Lung (tissue), 12 donors: ENCODE data around the gene SV2B. TPM values are rescaled to one million over a fixed set of nuclear protein-coding genes. Genes with fewer than 3 reads are reported as not detected.

Source experiments
- ATAC-seq: fragments of 200-7000 bp; cut with Tn5 transposase; one replicate; pipeline ENCODE4 v1.9.1; 2020; ENCODE audit warnings: moderate number of reproducible peaks; ENCODE audit not compliant: insufficient read depth, low FRiP score
- DNase-seq, 3 donors: peaks; one replicate each; pipeline ENCODE4 v3.0.0-alpha.2; 2013 to 2017
- H3K27ac ChIP-seq, 2 donors: one replicate each; pipeline ENCODE4 v1.5.1; 2013; ENCODE audit warnings: mild to moderate bottlenecking in 2 of 2, moderate library complexity in 2 of 2, control low read depth in 1 of 2, inconsistent platforms in 1 of 2, low read depth in 1 of 2, low read length in 1 of 2
- H3K27me3 ChIP-seq, 3 donors: one replicate each; pipeline ENCODE4 v1.5.1; 2013; ENCODE audit warnings: low read length in 2 of 3; ENCODE audit not compliant: control insufficient read depth in 3 of 3, insufficient read depth in 3 of 3
- H3K36me3 ChIP-seq, 4 donors: one replicate each; pipeline ENCODE4 v1.5.1; 2013; ENCODE audit warnings: low read length in 4 of 4, mild to moderate bottlenecking in 1 of 4, moderate library complexity in 1 of 4; ENCODE audit not compliant: control insufficient read depth in 4 of 4, insufficient read depth in 4 of 4
- H3K4me1 ChIP-seq, 5 donors: one replicate each; pipeline ENCODE4 v1.5.1; 2013; ENCODE audit warnings: low read length in 5 of 5, mild to moderate bottlenecking in 2 of 5, moderate library complexity in 1 of 5; ENCODE audit not compliant: control insufficient read depth in 5 of 5, insufficient read depth in 5 of 5
- H3K4me3 ChIP-seq: one replicate; pipeline ENCODE4 v1.5.1; 2013; ENCODE audit warnings: mild to moderate bottlenecking, control low read depth, moderate library complexity
- H3K9ac ChIP-seq, 2 donors: one replicate each; pipeline ENCODE4 v1.5.1; 2013; ENCODE audit warnings: low read length in 2 of 2, control low read depth in 1 of 2; ENCODE audit not compliant: insufficient read depth in 1 of 2
- H3K9me3 ChIP-seq, 4 donors: one replicate each; pipeline ENCODE4 v1.5.1; 2013; ENCODE audit warnings: low read length in 3 of 4, mild to moderate bottlenecking in 1 of 4, moderate library complexity in 1 of 4; ENCODE audit not compliant: control insufficient read depth in 4 of 4, insufficient read depth in 3 of 4
- CTCF ChIP-seq: IDR thresholded peaks from 2 replicates; pipeline ENCODE4 v1.5.1; 2012; ENCODE audit warnings: mild to moderate bottlenecking; ENCODE audit errors: control extremely low read depth, extremely low read depth
- WGBS, 2 donors: extraction: QIAGEN DNeasy Blood & Tissue Kit; methylation state at CpG; one replicate each; pipeline ENCODE4 v1.1.7; 2013; 5-methylcytosine and 5-hydroxymethylcytosine counted together
- polyA plus RNA-seq, 2 donors: library from polyadenylated mRNA; stranded (reverse); fragments of 200-250 nt; gene quantifications; one replicate each; pipeline ENCODE4 v1.2.1, GENCODE V29; 2013
- total RNA-seq, 2 donors: library from RNA; depleted of rRNA in 1 of 2; stranded (reverse); fragments of >200 nt in 1 of 2; gene quantifications; one replicate each; pipeline ENCODE4 v1.2.1, GENCODE V29; 2014 to 2021
- donor health status: control.
- donor health status: control.
- donor health status: Bipolar disorder and iron deficiency.
- donor health status: healthy.
- donor health status: DM: yes; HTN: yes; CAD: no.

Gene SV2B
- total and polyA plus RNA-seq, 4 donors: 0.12 to 2.8 (median 0.90) TPM

DNA sequence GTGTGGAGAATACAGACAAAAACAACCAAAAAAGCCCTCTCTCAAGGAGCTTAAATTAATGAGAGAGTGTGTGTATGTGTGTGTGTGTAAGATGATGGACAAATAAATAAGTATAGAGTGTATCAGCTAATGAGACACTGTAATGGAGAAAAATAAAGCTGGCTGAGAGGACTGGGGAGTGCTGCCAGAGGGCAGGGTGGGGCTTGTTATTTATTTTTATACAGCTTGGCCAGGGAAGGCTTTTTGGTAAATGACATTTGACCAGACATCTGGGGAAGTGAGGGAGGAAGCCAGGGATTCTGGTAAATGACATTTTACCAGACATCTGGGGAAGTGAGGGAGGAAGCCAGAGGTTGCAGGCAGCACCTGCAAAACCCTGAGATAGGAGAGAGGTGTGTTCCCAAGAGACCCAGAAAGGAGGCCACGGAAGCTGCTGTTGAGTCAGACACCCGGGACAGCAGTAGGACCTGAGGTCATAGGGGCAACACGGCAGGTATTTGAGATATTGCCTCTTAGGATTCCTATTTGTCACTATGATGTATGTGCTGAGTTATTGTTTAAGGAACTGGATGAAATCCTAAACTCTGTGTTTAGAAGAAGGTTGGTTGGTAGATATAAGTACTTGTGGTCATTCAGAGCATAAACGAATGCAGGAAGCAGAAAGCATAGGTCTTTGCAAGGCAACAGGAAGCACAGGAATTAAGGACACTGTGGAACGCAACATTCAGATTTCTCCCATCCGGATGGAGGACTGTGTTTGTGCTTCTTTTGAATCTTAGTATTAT is 2.7 kb downstream of the SV2B start:
- Histone ChIP-seq H3K9me3 (no peaks in the 10 kb centered on the region), H3K27me3 (peaks cover 3 to 37% (median 33%) of the 10 kb centered on the region in 3 donors), H3K4me3 (no peak overlapping the region), H3K4me1 (peaks cover 0 to 11% (median 0%) of the 10 kb centered on the region in 5 donors), H3K9ac (no peak overlapping the region), H3K27ac (no peak overlapping the region), H3K36me3 (no peaks in the 10 kb centered on the region)
- WGBS, 2 donors: 49 to 50% methylated on average over 6 of the region's 6 CpGs
- no peak for ATAC-seq
- DNase-seq: no peak
- TF ChIP-seq CTCF: no peak

- peaks cover 0 to 25% (median 19%) of the 10 kb centered on the region in 3 donors for H3K27me3 ChIP-seq
- H3K4me1 ChIP-seq: peaks cover 0 to 11% (median 0%) of the 10 kb centered on the region in 5 donors
- no peak for ATAC-seq
- no peak for TF ChIP-seq CTCF
- WGBS, 2 donors: 90 to 94% methylated on average over 1 of the region's 1 CpG
- H3K4me3 ChIP-seq: no peak overlapping the region
- peak; percentile 15 to 53 (median 25) for DNase-seq
- no peak overlapping the region for H3K27ac ChIP-seq
- H3K36me3 ChIP-seq: no peaks in the 10 kb centered on the region
- no peaks in the 10 kb centered on the region for H3K9me3 ChIP-seq
- H3K9ac ChIP-seq: no peak overlapping the region
Observed at GRCh38 chr15:91104111-91104510, 4.1 kb downstream of the SV2B start.

DNA sequence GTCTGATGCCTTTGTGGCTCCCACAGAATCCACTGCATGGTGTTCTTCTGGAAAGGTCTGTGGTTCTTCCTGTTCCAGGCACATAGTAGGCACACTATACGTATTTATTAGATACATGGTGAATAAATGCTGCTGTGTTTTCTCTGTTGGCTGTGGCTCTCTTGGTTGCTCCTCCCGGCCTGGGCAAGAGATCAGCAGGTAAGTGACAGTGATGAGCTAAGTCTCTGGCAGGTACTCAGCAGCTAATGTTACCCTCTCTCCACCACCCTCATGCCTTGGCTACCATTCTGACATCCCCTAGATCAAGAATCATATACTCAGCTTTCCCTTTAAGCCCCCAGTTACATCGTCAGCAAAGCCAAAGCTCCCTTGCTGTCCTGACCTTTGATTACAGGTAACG is 8.4 kb downstream of the SV2B start:
- Histone ChIP-seq H3K4me3 (no peak overlapping the region), H3K27ac (no peak overlapping the region), H3K9me3 (peaks cover 0 to 3% (median 0%) of the 10 kb centered on the region in 4 donors), H3K27me3 (no peaks in the 10 kb centered on the region), H3K4me1 (peaks cover 0 to 2% (median 0%) of the 10 kb centered on the region in 5 donors), H3K36me3 (no peaks in the 10 kb centered on the region), H3K9ac (no peak overlapping the region)
- ATAC-seq (no peak), DNase-seq (no peak)
- 90 to 93% methylated on average over 4 of the region's 4 CpGs for WGBS, 2 donors
- TF ChIP-seq CTCF: no peak

DNA sequence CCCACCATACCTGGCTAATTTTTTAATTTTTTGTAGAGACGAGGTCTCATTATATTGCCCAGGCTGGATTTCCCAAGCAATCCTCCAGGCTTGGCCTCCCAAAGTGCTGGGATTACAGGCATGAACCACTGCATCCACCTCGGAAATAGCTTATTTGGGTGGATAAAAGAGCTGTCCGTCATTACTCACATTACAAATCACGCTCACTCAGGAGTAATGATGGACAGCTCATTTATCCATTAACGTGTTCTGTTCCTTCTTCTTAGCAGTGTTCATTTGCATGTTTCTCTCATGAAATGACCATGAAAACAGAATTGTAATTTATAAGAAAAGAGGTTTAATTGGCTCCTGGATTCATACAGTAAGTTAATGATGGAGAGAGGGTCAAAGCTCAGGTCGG is 9.8 kb downstream of the SV2B start:
- Histone ChIP-seq H3K9ac (no peak overlapping the region), H3K4me3 (no peak overlapping the region), H3K27me3 (no peaks in the 10 kb centered on the region), H3K27ac (no peak overlapping the region), H3K36me3 (no peaks in the 10 kb centered on the region), H3K4me1 (no peaks in the 10 kb centered on the region), H3K9me3 (peaks cover 0 to 3% (median 0%) of the 10 kb centered on the region in 4 donors)
- DNase-seq (no peak), ATAC-seq (no peak)
- TF ChIP-seq CTCF: no peak
- 85 to 88% methylated on average over 6 of the region's 6 CpGs for WGBS, 2 donors
